SW 1271 (cell line): Measurements from ENCODE around the gene ADCY1.

Source experiments
- DNase-seq, 2 experiments: peaks; one replicate each; lab custom pipeline; 2025; lab: John Stamatoyannopoulos, UW

The ADCY1 gene

GRCh38 chr7:45695249-45695995 is 121.3 kb downstream of the ADCY1 start:
- DNase-seq = no peak

GRCh38 chr7:45696476-45696875 is 122.3 kb downstream of the ADCY1 start:
- DNase-seq = no peak

GRCh38 chr7:45697576-45698136 is 123.5 kb downstream of the ADCY1 start:
- DNase-seq = no peak

GRCh38 chr7:45698303-45699014 is 124.3 kb downstream of the ADCY1 start:
- DNase-seq = no peak

- no peak for DNase-seq
Observed at GRCh38 chr7:45699015-45699309, 124.8 kb downstream of the ADCY1 start.

- no peak for DNase-seq
Observed at GRCh38 chr7:45699726-45700390, 125.7 kb downstream of the ADCY1 start.

- DNase-seq = no peak
Observed at GRCh38 chr7:45700556-45700955, 126.4 kb downstream of the ADCY1 start.

- no peak for DNase-seq
Observed at GRCh38 chr7:45701701-45702510, 127.7 kb downstream of the ADCY1 start.

- no peak for DNase-seq
Observed at GRCh38 chr7:45702751-45703150, 128.6 kb downstream of the ADCY1 start.

GRCh38 chr7:45703373-45703821 is 129.2 kb downstream of the ADCY1 start:
- no peak for DNase-seq

- no peak for DNase-seq
Observed at GRCh38 chr7:45703911-45704682, 129.9 kb downstream of the ADCY1 start.

- no peak for DNase-seq
Observed at GRCh38 chr7:45704683-45705016, 130.5 kb downstream of the ADCY1 start.

- DNase-seq = no peak
Observed at GRCh38 chr7:45708046-45708950, 134.1 kb downstream of the ADCY1 start.

GRCh38 chr7:45709168-45710042 is 135.2 kb downstream of the ADCY1 start:
- DNase-seq = no peak

GRCh38 chr7:45710271-45711160 is 136.3 kb downstream of the ADCY1 start:
- DNase-seq = no peak

- DNase-seq = no peak
Observed at GRCh38 chr7:45711161-45711490, 137.0 kb downstream of the ADCY1 start.

- no peak for DNase-seq
Observed at GRCh38 chr7:45712057-45712689, 138.0 kb downstream of the ADCY1 start.
